ENCODE results near the gene SPEM2. TPM values are rescaled to one million over a fixed set of nuclear protein-coding genes. Genes with fewer than 3 reads are reported as not detected.

Gene SPEM2
- total RNA-seq, 1 experiment from 2014 or later = 0.24 TPM

DNA sequence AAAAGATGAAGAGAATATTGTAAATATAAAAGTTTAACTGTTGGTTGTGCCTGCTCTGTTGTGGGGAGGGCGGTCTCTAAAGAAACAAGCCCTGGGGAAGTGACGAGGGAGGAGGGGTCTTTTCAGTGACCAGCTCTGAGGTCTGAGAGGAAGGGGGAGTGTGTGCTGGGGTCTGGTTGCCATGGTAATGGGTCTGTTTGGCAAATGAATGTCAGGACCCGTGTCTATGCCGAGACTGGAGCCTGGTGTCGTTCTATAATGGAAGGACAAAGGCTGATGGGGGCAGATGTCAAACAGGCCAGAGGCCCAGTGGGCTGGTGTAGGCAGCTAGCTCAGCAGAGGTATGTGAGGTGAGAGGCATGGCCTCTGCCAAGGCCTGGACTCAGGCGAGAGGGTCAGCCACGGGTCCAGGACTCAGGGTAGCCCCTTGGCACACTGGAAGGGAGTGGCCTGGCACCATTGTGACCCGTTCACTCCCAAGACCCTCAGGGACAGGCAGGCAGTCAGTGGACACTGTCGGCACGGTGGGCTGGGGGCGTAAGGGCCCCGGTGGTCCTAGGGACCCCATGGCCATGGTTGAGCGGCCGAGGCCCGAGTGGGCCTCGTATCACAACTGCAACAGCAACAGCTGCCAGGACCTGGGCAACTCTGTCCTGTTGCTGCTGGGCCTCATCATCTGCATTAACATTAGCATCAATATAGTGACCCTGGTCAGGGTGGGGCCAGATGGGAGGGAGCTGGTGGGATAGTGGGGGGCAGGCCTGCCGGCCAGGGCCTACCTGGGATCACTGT is 5.4 kb upstream of the SPEM2 start, which contains the start of gene SPEM1:
SPEM1 (plus strand) TSS at position 506 of the 792 bp plus-strand sequence; CDS start at position 567, 61 bp downstream.
- Histone ChIP-seq H3K4me3 (ENCODE audit: low read depth, low read length, poor library complexity, severe bottlenecking) (no peak within 1 kb of the TSS), H3K27ac (ENCODE audit: low read depth, low read length, poor library complexity, severe bottlenecking) (no peak within 1 kb of the TSS), H3K9me3 (ENCODE audit: low read depth, low read length, poor library complexity, severe bottlenecking) (no peaks in the 10 kb centered on the region), H3K36me3 (ENCODE audit: insufficient read depth, low read length, poor library complexity, severe bottlenecking) (peaks cover 3% of the 10 kb centered on the region), H3K4me1 (ENCODE audit: insufficient read depth, low read length, poor library complexity, severe bottlenecking) (no peaks in the 10 kb centered on the region), H3K27me3 (replicated peaks; ENCODE audit: insufficient read depth, low read depth, low read length, poor library complexity) (no peaks in the 10 kb centered on the region)
- TF ChIP-seq, protein P1, sequence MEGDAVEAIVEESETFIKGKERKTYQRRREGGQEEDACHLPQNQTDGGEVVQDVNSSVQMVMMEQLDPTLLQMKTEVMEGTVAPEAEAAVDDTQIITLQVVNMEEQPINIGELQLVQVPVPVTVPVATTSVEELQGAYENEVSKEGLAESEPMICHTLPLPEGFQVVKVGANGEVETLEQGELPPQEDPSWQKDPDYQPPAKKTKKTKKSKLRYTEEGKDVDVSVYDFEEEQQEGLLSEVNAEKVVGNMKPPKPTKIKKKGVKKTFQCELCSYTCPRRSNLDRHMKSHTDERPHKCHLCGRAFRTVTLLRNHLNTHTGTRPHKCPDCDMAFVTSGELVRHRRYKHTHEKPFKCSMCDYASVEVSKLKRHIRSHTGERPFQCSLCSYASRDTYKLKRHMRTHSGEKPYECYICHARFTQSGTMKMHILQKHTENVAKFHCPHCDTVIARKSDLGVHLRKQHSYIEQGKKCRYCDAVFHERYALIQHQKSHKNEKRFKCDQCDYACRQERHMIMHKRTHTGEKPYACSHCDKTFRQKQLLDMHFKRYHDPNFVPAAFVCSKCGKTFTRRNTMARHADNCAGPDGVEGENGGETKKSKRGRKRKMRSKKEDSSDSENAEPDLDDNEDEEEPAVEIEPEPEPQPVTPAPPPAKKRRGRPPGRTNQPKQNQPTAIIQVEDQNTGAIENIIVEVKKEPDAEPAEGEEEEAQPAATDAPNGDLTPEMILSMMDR (conservative IDR thresholded peaks at IDR 0.05; ENCODE audit: low read depth, low read length) = no peak
- no peak for TF ChIP-seq EZH2 (IDR thresholded peaks at IDR 0.05; ENCODE audit: borderline replicate concordance, low read depth, low read length, poor library complexity, severe bottlenecking)
- no peak for DNase-seq (ENCODE audit: low spot score)
- no TSS peak for BruUV-seq (replicated peaks)
- POLR2A ChIA-PET (ENCODE audit: low non-redundant PET) = no interaction called here
- intact Hi-C loops (cut with micrococcal nuclease; ENCODE audit: unreplicated experiment) = no loop called here
- CTCF ChIA-PET = no interaction called here

DNA sequence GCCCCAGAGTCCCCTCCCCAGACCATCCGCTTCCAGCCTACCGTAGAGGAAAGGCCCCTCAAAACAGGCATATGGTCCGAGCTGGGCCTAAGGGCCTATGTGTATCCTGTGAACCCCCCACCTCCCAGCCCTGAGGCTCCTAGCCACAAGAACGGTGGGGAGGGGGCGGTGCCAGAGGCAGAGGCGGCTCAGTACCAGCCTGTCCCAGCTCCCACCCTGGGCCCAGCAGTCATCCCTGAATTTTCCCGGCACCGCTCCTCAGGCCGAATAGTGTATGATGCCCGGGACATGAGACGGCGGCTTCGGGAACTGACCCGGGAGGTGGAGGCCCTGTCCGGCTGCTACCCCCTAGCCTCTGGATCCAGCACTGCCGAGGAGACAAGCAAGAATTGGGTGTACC is 4.2 kb upstream of the SPEM2 start:
- TF ChIP-seq, protein P1 (conservative IDR thresholded peaks at IDR 0.05; ENCODE audit: low read depth, low read length) = no peak
- Histone ChIP-seq H3K4me1 (ENCODE audit: insufficient read depth, low read length, poor library complexity, severe bottlenecking) (no peaks in the 10 kb centered on the region), H3K9me3 (ENCODE audit: low read depth, low read length, poor library complexity, severe bottlenecking) (no peaks in the 10 kb centered on the region), H3K4me3 (ENCODE audit: low read depth, low read length, poor library complexity, severe bottlenecking) (no peak overlapping the region), H3K36me3 (ENCODE audit: insufficient read depth, low read length, poor library complexity, severe bottlenecking) (no peaks in the 10 kb centered on the region), H3K27me3 (replicated peaks; ENCODE audit: insufficient read depth, low read depth, low read length, poor library complexity) (no peaks in the 10 kb centered on the region), H3K27ac (ENCODE audit: low read depth, low read length, poor library complexity, severe bottlenecking) (no peak overlapping the region)
- CTCF ChIA-PET = no interaction called here
- intact Hi-C loops (cut with micrococcal nuclease; ENCODE audit: unreplicated experiment) = no loop called here
- BruUV-seq (replicated peaks) = no TSS peak
- POLR2A ChIA-PET (ENCODE audit: low non-redundant PET) = no interaction called here
- DNase-seq (ENCODE audit: low spot score) = no peak

DNA sequence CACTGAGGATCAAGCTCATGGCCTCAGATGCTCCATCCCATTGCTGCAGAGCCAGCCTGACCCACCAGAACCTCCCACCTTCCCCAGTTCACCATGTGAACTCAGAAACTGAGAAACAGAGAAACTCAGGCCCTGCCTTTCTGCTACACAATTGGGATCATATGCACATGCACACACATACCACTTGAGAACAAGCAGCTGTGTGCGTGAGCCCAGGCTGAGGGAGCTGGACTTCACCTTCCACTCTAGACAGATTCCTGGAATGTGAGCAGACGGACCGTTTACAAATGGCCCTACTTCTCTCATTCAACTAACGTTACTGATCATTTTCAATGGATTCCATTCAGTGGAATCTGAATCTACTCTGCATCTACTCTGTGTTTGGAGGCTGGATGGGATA is 1.7 kb upstream of the SPEM2 start:
- H3K4me3 ChIP-seq (ENCODE audit: low read depth, low read length, poor library complexity, severe bottlenecking) = no peak overlapping the region
- BruUV-seq (replicated peaks) = no TSS peak
- H3K9me3 ChIP-seq (ENCODE audit: low read depth, low read length, poor library complexity, severe bottlenecking) = no peaks in the 10 kb centered on the region
- no peak overlapping the region for H3K27ac ChIP-seq (ENCODE audit: low read depth, low read length, poor library complexity, severe bottlenecking)
- no peak for TF ChIP-seq EZH2 (IDR thresholded peaks at IDR 0.05; ENCODE audit: borderline replicate concordance, low read depth, low read length, poor library complexity, severe bottlenecking)
- TF ChIP-seq, protein P1 (conservative IDR thresholded peaks at IDR 0.05; ENCODE audit: low read depth, low read length) = no peak
- intact Hi-C loops (cut with micrococcal nuclease; ENCODE audit: unreplicated experiment) = no loop called here
- no peak for DNase-seq (ENCODE audit: low spot score)
- H3K4me1 ChIP-seq (ENCODE audit: insufficient read depth, low read length, poor library complexity, severe bottlenecking) = no peaks in the 10 kb centered on the region
- no peaks in the 10 kb centered on the region for H3K36me3 ChIP-seq (ENCODE audit: insufficient read depth, low read length, poor library complexity, severe bottlenecking)
- CTCF ChIA-PET = no interaction called here
- H3K27me3 ChIP-seq (replicated peaks; ENCODE audit: insufficient read depth, low read depth, low read length, poor library complexity) = no peaks in the 10 kb centered on the region
- POLR2A ChIA-PET (ENCODE audit: low non-redundant PET) = no interaction called here
